NCI-H2227 (cell line): ENCODE measurements around the gene CHRM4.

ENCODE experiments used
- DNase-seq: peaks from one replicate; lab custom pipeline; 2025; ENCODE audit not compliant: unreplicated experiment; lab: John Stamatoyannopoulos, UW

CHRM4 gene

DNA sequence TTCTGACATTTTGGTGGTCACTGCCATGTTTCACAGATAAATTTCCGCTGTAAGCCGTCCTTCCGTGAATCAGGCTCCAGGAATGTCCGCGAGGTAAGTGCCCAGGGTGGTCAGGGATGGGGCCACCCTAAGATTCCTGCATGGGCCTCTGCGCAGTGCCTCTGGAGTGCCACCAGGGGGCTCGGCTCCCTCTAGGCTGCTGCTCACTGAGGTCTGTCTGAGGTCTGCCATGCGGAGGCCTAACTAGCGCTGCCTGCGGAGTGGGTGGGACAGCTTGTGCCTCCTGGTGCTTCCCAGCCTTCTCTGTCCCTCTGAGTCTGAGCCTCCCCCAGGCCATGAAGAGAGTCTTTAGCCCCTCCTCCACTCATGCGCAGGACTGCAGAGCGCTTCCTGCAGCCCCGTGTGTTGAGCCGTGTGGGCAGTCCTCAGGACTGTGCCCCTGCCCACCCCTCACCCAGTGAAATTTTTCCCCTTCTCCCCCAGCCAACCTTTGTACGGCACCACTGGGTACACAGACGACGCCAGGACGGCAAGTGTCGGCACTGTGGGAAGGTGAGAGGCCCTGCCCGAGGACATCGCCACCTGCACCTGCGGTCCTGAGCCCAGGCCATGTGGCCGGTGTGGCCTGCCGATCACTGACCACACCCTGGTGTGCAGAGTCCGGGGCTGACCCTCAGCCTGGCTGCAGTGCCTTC is 22.0 kb downstream of the CHRM4 start:
- peak; percentile 88 for DNase-seq

DNA sequence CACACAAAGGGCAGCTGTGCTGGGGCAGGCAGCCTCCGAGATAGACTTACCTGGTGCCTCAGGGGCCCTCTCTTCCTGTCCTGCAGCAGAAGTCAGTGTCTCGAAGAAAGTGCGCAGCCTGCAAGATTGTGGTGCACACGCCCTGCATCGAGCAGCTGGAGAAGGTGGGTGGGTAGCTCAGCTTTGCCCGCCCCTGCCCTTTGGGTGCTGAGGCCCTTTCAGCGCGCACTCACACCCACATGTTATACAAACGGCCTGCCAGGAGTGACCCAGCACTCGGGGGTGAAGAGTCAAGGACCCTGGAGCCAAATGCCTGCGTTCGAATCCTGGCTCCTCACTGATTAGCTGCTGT is 23.7 kb downstream of the CHRM4 start:
- DNase-seq = no peak

DNA sequence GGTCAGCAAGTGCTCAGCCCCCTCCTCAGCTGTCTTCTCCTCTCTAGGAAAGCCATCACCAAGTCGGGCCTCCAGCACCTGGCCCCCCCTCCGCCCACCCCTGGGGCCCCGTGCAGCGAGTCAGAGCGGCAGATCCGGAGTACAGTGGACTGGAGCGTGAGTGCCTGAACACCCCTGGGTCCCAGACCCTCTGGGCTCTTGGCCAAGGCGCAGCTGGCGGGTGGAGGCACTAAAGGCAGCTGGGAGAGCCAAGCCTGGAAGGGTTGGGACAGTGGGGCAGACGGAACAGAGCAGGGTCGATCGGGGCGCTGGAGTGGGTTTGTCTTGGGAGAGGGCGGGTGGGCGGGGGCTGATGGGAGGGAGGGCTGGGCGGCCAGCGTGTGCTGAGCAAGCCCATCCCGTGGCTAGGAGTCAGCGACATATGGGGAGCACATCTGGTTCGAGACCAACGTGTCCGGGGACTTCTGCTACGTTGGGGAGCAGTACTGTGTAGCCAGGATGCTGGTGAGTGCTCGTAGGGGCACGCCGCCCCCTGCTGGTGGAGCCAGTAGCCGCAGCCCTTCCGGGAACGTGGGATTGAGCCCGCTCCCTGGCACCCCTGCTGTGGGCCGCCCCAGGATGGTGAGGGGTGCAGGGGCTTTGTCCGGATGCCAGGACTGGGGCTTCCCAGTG is 24.2 kb downstream of the CHRM4 start:
- DNase-seq = peak; percentile 63

DNA sequence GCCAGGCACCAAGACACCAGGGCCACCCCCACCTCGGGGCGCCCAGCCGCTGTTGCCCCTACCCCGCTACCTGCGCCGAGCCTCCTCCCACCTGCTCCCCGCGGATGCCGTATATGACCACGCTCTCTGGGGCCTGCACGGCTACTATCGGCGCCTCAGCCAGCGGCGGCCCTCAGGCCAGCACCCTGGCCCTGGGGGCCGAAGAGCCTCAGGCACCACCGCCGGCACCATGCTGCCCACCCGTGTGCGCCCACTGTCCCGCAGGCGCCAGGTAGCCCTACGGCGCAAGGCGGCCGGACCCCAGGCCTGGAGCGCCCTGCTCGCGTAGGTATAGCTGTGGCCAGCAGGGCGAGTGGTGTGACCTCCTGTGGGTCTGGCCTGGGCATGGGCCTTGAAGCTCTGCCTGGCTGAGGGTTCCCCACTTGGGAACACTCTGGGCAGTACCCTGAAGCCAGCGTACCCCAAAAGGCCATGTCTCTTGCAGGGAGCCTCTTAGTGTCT is 24.9 kb downstream of the CHRM4 start:
- no peak for DNase-seq

DNA sequence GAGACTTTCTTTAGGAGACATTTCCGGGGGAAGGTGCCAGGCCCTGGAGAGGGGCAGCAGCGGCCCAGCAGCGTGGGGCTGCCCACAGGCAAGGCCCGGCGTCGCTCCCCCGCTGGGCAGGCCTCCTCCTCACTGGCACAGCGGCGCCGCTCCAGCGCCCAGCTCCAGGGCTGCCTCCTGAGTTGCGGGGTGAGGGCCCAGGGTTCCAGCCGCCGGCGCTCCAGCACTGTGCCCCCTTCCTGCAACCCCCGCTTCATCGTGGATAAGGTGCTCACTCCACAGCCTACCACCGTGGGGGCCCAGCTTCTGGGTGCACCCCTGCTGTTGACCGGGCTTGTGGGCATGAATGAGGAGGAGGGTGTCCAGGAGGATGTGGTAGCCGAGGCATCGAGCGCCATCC is 25.3 kb downstream of the CHRM4 start:
- DNase-seq = no peak

DNA sequence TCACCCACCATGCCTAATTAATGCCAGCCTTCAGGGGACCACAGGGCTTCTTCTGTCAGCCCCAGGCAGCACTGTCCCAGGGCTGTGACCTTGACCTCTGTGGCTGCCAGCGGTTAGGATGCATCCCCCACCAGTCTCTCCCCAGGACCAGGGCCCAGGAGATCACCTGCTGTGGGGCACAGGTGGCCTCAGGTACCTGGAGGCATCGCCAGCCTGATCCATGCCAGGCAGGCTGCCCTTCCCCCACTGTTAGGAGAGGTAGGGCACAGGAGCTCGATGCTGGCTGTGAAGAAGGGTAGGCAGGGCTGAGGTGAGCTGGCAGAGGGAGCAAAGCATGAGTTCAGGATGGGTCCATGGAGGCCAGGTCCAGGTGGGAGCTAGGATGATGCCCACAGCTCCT is 26.8 kb downstream of the CHRM4 start:
- DNase-seq = no peak

DNA sequence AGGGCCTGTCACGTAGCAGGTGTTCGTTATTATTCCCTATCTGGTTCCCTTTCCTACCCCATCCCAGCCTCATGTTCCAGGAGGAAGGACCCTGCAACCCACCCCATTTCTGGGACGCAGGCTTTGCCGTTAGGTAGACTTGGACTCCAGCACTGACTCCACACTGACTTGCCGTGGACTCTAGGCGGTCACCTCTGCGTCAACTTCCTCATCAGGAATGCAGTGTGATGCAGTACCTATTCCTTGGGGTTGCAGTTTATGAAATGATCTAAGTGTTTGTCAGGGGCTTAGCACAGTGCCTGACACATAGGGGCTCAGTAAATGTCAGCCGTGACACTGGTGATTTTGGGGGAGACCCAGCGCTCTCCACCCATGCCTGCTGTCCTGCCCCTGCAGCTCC is 27.5 kb downstream of the CHRM4 start:
- DNase-seq = no peak

DNA sequence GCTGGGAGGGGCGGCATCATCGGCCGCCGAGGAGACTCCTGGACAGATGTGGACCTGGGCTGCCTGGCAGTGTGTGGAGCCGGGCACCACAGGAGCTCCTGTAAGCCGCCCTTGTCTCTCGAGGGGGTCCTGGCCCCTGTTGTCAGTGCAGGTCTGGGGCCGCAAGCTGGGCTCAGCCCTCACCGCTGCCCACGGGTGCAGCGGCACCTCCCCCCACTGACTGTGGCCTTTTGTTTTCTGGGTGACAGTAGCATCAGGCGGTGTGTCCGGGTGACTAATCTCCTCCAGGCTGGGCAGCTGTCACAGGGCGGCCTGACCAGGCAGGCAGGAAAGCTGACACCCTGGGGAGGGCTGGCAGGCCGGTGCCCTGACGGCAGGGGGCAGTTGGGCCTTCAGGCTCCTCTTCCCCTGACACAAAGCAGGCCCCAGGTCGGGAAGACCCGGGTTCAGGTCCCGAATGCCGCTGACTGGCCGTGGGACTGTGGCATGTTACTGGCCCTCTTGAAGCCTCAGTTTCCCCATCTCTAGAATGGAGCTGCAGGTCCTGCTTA is 28.0 kb downstream of the CHRM4 start:
- no peak for DNase-seq

DNA sequence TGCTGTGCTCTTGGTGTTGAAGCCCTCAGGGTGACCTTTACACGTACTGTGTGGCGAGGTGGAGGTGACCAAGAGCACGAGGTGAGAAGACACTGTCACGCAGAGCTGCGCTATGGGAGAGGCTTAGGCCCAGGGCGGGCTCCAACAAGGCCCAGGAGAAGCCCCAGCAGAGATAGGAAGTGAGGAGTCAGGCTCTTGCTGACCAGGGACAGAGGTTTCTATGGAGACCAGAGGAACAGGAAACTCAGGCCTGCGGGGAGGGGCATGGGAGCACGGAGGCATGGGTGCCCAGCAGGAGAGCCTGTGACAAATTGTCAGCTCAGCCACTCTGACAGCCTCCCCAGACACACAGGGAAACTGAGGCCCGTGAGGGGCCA is 28.6 kb downstream of the CHRM4 start:
- no peak for DNase-seq

DNA sequence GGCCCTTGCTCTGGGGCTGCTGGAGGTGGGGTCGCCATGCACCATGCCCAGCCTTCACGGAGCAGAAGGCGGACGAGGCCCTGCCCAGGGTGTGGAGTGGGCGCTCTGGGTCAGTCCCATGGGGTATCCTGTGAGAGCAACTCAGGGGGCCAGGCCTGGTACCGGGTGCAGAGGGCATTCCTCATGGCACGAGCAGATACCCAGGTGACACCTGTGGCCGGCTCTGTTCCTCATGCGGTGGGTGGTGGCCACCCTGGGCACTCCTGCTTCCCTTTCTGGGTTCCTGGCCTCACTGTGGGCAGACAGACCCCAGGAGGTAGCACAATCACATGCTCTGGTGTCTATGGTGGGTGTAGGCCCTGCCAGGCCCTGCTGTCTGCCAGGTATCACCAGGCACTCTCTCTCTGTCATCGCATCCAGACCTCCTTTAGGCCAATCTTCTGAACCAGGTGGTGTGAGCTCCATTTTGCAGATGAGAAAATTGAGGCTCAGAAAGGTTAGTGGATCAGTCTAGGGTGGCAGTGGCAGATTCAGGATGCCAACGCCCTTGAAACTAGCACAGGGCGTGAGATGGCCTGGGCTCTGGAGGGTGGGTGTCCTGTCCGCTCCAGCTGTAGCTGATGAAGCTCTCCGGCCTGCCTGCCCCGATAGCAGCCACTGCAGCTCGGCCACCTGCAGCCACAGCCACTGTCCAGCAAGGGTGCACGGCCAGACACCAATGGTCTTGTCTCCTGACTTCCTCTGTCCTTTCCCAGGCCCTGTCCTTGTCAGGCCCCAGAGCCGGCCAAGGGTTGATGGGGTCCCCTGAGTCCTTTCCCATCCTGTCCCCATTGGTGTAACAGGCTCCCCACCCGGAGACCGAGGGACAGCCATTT is 29.2 kb downstream of the CHRM4 start:
- DNase-seq = no peak

DNA sequence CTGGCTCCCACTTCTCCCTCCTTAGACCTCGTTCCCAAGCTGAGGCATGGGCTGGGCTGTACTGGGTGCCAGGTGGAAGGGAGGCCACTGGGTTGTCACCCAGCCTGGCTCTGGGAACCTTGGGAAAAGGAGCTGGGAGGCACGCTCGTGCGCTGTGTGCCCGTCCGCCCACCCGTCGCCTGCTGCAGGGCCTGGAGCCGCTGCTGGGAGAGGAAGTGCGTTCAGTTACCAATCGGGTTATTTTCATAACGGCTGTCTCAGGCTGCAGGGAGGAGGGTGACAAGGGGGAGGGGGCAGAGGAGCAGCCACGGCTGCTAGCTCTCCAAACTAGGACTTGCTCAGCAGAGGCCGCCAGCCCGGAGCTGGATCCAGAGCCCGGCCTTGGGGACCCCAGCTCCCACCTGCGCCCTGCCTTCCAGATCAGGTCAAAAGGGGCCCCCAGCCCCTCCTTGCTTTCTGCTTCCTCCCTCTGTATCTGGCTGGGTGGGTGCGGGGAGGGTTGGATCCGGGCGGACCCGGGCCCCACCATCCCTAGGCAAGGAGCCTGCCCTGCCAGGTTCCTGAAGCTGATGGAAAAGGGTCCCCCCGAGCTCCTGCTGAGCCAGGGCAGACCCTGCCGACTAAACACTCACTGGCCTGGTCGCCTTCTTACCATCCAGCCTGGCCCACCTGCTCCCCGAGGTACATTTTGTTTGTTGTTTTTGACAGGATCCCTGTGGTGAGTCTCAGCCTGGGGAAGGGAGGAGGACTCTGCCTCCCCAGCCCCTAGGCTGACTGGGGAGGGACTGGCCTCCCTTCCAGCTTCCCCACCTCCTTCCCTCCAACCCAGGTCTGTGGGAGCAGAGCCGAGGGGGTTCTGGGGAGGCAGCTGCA is 30.1 kb downstream of the CHRM4 start:
- DNase-seq = peak; percentile 77

DNA sequence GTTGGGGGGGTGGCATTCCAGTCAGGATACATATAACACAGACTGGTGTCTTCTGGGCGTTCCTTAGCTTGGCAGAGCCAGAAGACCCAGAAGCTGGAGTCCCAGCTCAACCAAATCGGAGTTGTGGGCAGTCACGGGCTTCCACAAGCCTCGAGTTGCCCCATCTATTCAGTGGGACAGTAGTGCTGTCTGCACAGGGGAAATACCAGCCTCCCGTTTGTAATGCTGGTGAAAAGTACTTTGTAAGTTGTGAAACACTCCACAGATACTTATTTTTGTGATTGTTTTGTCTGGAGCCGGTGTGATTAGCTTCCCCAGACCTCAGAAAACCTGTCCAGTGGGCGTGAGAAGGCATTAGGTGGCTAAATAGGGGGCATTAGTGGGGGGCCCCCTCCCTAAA is 30.7 kb downstream of the CHRM4 start:
- no peak for DNase-seq

DNA sequence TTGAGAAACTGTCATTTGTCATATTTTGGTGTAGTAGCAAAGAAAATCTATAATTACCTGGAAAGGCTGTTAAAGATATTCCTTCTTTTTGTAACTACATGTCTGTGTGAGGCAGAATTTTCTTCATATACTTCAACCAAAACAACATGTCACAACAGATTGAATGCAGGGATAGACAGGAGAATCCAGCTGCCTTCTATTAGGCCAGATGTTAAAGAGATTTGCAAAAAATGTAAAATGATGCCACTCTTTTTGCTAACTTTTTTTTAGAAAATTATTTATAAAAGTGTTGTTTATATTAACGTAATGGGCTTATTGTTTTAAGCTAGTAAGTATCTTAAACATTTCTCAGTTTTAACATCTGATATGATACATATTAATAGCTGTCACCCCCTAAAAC is 31.6 kb downstream of the CHRM4 start:
- no peak for DNase-seq

DNA sequence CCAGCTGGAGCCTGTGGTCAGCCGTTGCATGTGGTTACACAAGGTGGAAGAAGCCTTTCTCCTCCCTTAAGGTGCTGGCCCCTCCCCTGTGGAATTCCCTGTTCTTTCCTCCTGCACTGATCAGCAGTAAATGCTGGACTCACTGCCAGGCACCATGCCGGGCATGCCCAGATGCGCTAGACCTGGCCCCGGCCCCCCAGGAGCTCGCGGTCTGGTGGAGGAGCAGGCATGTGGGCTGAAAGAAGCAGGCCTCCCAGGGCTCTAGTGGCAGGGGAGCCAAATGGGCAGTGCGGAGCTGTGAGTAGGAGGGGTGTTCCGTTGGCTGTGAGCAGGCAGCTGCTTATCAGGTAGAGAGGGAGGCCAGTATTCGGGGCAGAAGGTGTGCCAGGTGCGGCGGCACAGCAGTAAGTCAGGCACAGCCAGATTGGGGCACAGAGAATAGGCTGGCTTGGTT is 34.1 kb downstream of the CHRM4 start:
- DNase-seq = no peak

DNA sequence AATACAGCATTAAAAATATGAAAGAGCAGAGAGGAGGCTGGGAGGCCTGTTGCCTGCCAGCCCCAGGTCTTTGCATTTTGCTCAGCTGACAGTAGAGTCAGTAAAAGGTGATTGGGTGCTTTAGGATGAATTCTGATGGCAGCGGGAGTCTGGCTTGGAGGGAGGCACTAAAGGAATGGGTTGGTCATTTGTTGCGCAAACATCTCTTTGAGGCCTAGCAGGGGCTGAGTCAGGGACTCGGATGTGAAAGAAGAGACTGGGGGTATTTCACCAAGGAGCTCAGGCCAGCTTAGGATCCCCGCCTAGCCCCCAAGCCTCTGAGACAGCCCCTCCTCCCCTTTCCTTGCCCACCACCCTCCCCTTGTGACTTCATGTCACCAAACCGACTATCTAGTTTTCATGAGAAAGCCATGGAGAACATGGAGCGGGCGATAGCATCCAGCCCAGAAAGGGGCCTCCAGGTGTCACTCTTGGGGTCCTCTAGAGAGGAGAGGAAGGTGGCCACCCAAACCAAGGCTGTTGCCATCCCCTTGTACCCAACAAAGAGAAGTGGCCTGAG is 34.6 kb downstream of the CHRM4 start:
- no peak for DNase-seq

DNA sequence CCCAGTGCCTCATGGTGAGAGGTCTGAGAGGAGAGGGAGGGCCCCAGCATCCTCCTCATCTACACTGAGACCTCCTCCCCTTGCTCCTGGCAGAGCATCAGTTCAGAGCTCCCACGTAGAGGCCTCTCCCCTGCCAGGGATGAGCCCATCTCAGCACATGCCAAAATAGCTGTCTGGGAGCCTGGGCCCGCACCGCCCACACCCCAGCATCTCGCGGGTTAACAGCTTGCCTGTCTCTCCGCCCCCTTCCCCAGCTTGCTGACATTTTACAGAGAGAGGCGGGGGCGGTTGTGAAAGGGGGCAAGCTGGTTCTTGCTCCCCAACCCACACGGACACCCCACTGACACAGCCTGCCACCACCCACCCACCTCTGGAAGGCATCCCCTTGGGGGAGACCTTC is 37.9 kb downstream of the CHRM4 start:
- DNase-seq = peak; percentile 31

DNA sequence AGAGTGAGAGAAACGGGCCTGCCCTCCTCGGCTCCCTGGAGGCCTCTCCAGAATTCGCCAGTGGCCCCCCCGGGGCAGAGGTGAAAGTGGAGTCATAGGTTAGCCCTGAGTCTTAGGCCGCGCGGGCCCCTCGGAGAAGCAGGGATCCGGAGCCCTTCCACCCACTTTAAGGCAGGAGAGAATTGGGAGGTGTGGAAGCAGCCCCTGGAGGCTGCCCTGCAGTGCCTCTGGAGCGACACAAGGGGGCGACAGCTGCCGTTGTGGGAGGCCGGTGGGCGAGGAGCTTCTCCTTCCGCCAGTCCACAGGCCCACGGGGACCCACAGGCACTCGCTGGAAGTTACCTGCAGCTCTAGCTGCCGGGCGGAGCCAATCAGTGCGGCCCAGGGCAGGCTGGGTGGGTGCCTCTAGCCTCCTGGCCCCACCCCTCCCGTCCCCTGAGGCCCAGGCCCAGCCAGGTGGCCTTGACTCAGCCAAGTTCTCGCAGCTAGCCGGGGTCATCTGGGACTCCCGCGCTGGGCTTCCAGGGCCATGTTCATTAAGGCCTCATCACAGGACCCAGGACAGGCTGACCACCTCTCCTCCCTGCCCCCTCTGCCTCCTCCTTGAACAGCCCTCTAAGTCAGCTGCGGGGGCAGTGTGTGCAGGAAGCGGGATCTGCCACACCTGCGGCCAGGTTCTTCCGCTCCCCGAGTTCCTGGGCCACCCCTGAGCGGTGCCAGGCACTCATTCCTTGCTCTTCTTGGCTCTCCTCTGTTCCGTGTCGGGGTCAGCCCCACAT is 39.3 kb downstream of the CHRM4 start:
- DNase-seq = peak; percentile 51

DNA sequence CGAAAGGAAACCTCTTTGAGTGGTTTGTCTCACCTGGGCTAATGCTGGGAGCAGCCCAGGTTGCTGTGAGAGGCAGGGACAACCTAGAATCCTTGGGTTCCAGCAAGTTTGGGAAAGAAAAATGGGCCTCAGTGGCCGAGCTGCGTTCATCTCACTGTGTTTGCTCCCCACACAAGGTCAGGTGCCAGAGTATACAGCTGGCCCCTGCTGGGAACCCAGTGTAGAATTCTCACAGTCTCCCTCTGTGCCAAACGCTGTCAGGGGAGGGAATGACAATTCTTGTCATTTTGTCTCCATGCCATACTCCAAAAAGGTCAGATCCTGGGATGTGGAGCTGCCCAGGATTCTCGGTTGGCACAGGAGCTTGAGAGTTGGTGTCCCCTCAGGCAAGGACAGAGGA is 40.0 kb downstream of the CHRM4 start:
- no peak for DNase-seq

DNA sequence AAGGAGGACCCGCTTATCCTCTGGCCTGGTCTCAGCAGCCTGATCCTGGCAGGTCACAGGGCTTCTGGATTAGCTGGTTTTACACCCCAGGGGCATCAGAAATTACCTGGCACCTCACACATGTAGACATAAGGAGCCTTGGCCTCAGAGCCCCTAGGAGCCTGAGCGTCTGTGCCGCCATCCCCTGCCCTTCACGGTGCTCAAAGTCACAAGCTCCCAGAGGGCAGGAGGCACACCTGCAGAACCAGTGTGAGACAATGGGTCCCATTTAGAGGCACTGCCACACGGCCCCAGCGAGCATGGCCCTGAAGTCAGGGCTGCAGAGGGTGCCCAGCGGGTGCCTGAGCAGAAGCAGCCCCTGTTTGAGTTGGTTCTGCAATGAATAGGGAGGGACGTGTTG is 40.4 kb downstream of the CHRM4 start:
- no peak for DNase-seq

DNA sequence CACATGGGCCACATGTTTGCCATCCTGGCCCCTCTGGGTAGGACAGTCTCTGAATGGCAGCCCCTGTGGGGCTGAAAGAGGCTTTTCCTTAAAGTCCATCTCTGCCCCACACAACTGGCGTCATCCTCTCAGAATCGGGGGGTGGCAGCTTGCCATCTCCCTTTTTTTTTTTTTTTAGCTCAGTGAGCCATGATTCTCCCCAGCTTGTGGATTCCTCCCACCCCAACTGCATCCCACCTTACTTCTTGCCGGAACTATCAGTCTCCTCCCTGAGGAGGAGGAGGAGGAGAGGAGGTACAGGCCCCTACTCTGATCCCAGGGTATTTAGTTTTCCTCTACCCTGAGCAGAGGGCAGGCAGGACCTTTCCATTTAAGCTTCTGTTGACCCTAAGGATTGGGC is 40.9 kb downstream of the CHRM4 start:
- no peak for DNase-seq
